ENCODE results near the gene IFITM1. TPM values are rescaled to one million over a fixed set of nuclear protein-coding genes. Genes with fewer than 3 reads are reported as not detected.

IFITM1 gene
- total RNA-seq (440 TPM), polyA plus RNA-seq (ENCODE audit: insufficient read depth, low read depth, low replicate concordance) (248 TPM)
- long read RNA-seq, donor 1, transcript IFITM1-202 (2 exons, 855 nt): major isoform, 30 of 30 reads
- long read RNA-seq, donor 1, partial matches to known transcripts: 0 of 30 reads
- long read RNA-seq, donor 1, other reads (novel, unspliced or antisense): 0 of 30 reads
- long read RNA-seq, donor 2, transcript IFITM1-202 (2 exons, 855 nt): major isoform, 36 of 36 reads
- long read RNA-seq, donor 2, partial matches to known transcripts: 0 of 36 reads
- long read RNA-seq, donor 2, other reads (novel, unspliced or antisense): 0 of 36 reads
- long read RNA-seq, donor 3, transcript IFITM1-202 (2 exons, 855 nt): major isoform, 63 of 70 reads
- long read RNA-seq, donor 3, partial matches to known transcripts: 7 of 70 reads
- long read RNA-seq, donor 3, other reads (novel, unspliced or antisense): 0 of 70 reads
- long read RNA-seq, donor 4, transcript IFITM1-202 (2 exons, 855 nt): major isoform, 47 of 47 reads
- long read RNA-seq, donor 4, partial matches to known transcripts: 0 of 47 reads
- long read RNA-seq, donor 4, other reads (novel, unspliced or antisense): 0 of 47 reads
- long read RNA-seq, donor 5, partial matches to known transcripts: 0 of 2 reads
- long read RNA-seq, donor 5, other reads (novel, unspliced or antisense): 0 of 2 reads
- long read RNA-seq, donor 6, transcript IFITM1-202 (2 exons, 855 nt): major isoform, 90 of 90 reads
- long read RNA-seq, donor 6, partial matches to known transcripts: 0 of 90 reads
- long read RNA-seq, donor 6, other reads (novel, unspliced or antisense): 0 of 90 reads
- long read RNA-seq, donor 7, transcript IFITM1-202 (2 exons, 855 nt): major isoform, 311 of 375 reads
- long read RNA-seq, donor 7, partial matches to known transcripts: 0 of 375 reads
- long read RNA-seq, donor 7, other reads (novel, unspliced or antisense): 64 of 375 reads
- long read RNA-seq, donor 8, transcript IFITM1-202 (2 exons, 855 nt): major isoform, 42 of 42 reads
- long read RNA-seq, donor 8, partial matches to known transcripts: 0 of 42 reads
- long read RNA-seq, donor 8, other reads (novel, unspliced or antisense): 0 of 42 reads
- long read RNA-seq, donor 9, transcript IFITM1-202 (2 exons, 855 nt): major isoform, 13 of 13 reads
- long read RNA-seq, donor 9, partial matches to known transcripts: 0 of 13 reads
- long read RNA-seq, donor 9, other reads (novel, unspliced or antisense): 0 of 13 reads
- long read RNA-seq, donor 10, transcript IFITM1-202 (2 exons, 855 nt): major isoform, 32 of 32 reads
- long read RNA-seq, donor 10, partial matches to known transcripts: 0 of 32 reads
- long read RNA-seq, donor 10, other reads (novel, unspliced or antisense): 0 of 32 reads

DNA sequence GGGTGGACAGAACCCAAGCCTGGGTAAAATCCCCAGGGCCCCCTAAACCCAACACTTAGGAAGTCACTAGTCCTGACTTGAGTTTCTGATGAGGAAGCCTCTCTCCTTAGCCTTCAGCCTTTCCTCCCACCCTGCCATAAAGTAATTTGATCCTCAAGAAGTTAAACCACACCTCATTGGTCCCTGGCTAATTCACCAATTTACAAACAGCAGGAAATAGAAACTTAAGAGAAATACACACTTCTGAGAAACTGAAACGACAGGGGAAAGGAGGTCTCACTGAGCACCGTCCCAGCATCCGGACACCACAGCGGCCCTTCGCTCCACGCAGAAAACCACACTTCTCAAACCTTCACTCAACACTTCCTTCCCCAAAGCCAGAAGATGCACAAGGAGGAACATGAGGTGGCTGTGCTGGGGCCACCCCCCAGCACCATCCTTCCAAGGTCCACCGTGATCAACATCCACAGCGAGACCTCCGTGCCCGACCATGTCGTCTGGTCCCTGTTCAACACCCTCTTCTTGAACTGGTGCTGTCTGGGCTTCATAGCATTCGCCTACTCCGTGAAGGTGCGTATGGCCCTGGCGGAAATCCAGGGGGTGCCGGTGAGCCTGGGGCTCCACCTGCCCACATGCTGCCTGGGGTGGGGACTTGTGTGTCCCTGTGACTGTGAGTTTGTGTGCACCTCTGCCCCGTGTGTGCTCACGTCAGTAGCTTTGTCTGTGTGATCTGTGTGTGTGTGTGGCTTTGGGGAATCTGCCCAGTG lies at the start of gene IFITM1:
Gene IFITM1 (plus strand): TSS at position 254 of the 767 bp plus-strand sequence. CDS start 131 bp downstream, at position 385.
- FAIRE-seq: no peak
- Histone ChIP-seq H3K4me3 (ENCODE audit: low read length in 3 of 3) (peak within 1 kb of the TSS; percentile 64 to 82 (median 73)), H3K9ac (ENCODE audit: low read length in 3 of 3) (peak within 1 kb of the TSS; percentile 26 to 85 (median 80)), H3K27ac (ENCODE audit: low read depth in 2 of 2, low read length in 2 of 2) (peak within 1 kb of the TSS; percentile 86 to 91), H3K36me3 (ENCODE audit: control insufficient read depth in 2 of 3, insufficient read depth in 3 of 3, low read length in 3 of 3) (no peaks in the 10 kb centered on the region), H3K4me1 (ENCODE audit: control insufficient read depth in 2 of 3, insufficient read depth in 2 of 3, low read depth in 1 of 3, low read length in 3 of 3) (peaks cover 3 to 20% (median 7%) of the 10 kb centered on the region in 3 donors), H3K9me3 (ENCODE audit: control insufficient read depth in 2 of 3, insufficient read depth in 1 of 3, low read length in 3 of 3) (no peaks in the 10 kb centered on the region), H3K27me3 (ENCODE audit: control insufficient read depth, insufficient read depth, low read length) (peaks cover 4% of the 10 kb centered on the region)
- intact Hi-C loops (cut with DNase I): no loop called here
- TF ChIP-seq, protein P1, sequence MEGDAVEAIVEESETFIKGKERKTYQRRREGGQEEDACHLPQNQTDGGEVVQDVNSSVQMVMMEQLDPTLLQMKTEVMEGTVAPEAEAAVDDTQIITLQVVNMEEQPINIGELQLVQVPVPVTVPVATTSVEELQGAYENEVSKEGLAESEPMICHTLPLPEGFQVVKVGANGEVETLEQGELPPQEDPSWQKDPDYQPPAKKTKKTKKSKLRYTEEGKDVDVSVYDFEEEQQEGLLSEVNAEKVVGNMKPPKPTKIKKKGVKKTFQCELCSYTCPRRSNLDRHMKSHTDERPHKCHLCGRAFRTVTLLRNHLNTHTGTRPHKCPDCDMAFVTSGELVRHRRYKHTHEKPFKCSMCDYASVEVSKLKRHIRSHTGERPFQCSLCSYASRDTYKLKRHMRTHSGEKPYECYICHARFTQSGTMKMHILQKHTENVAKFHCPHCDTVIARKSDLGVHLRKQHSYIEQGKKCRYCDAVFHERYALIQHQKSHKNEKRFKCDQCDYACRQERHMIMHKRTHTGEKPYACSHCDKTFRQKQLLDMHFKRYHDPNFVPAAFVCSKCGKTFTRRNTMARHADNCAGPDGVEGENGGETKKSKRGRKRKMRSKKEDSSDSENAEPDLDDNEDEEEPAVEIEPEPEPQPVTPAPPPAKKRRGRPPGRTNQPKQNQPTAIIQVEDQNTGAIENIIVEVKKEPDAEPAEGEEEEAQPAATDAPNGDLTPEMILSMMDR (IDR thresholded peaks at IDR 0.05; ENCODE audit: borderline replicate concordance, extremely low read depth, insufficient read depth): no peak
- peak in 3 of 5 donors; percentile 72 to 92 (median 89) for DNase-seq

DNA sequence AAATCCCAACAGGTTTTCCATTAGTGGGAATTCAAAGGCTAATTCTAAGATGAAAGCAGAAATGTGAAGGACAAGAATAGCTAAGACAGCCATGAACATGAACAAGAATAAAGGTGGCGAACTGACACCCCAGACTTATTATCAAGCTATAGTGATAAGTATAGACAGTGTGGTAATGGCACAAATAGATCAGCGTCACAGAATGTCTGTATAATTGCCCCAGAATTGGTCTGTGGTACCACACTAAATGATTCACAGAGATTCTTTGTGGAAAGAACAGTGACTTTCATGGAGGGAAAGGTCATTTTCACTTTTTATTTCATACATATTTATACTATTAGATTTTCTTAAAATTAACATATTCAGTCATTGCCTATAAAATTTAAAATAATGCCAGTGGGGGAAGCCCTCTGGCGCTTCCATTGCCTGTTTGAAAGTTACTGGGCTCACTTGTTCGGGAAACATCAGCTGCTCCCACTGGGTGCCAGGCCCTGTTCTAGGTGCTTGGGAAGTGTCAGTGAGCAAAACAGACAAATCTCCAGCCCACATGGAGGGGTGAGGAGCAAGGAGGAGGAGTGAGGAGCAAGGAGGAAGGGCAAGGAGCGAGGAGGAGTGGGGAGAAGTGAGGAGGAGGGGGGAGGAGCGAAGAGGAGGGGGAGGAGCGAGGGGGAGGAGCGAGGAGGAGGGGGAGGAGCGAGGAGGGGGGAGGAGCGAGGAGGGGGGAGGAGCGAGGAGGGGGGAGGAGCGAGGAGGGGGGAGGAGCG lies 47.0 kb upstream of the IFITM1 start:
- H3K36me3 ChIP-seq (ENCODE audit: control insufficient read depth in 2 of 3, insufficient read depth in 3 of 3, low read length in 3 of 3): no peaks in the 10 kb centered on the region
- TF ChIP-seq, protein P1 (IDR thresholded peaks at IDR 0.05; ENCODE audit: borderline replicate concordance, extremely low read depth, insufficient read depth): no peak
- no peaks in the 10 kb centered on the region for H3K27me3 ChIP-seq (ENCODE audit: control insufficient read depth, insufficient read depth, low read length)
- no peak overlapping the region for H3K4me3 ChIP-seq (ENCODE audit: low read length in 3 of 3)
- peak in 1 of 5 donors; percentile 68 for DNase-seq
- H3K9ac ChIP-seq (ENCODE audit: low read length in 3 of 3): no peak overlapping the region
- FAIRE-seq: no peak
- intact Hi-C loops (cut with DNase I): no loop called here
- H3K4me1 ChIP-seq (ENCODE audit: control insufficient read depth in 2 of 3, insufficient read depth in 2 of 3, low read depth in 1 of 3, low read length in 3 of 3): peaks cover 0 to 2% (median 0%) of the 10 kb centered on the region in 3 donors
- H3K9me3 ChIP-seq (ENCODE audit: control insufficient read depth in 2 of 3, insufficient read depth in 1 of 3, low read length in 3 of 3): no peaks in the 10 kb centered on the region
- H3K27ac ChIP-seq (ENCODE audit: low read depth in 2 of 2, low read length in 2 of 2): no peak overlapping the region

Data from kidney (tissue), 22 donors.